ENCODE measurements around the gene GMPPB.
A peak's percentile ranks its signal among the peaks of the same experiment; 100 is the strongest.

The GMPPB gene

GRCh38 chr3:49706456-49707112, 17.2 kb downstream of the GMPPB start:
- no peak for DNase-seq (ENCODE audit: low spot score)
- Histone ChIP-seq H3K4me1 (ENCODE audit: insufficient read depth, poor library complexity, severe bottlenecking) (no peaks in the 10 kb centered on the region), H3K27ac (ENCODE audit: poor library complexity, severe bottlenecking) (no peak overlapping the region), H3K36me3 (ENCODE audit: low read depth) (peaks cover 12% of the 10 kb centered on the region), H3K27me3 (ENCODE audit: insufficient read depth, poor library complexity, severe bottlenecking) (no peaks in the 10 kb centered on the region), H3K4me3 (ENCODE audit: severe bottlenecking) (no peak overlapping the region), H3K9me3 (ENCODE audit: severe bottlenecking) (no peaks in the 10 kb centered on the region)
- TF ChIP-seq CTCF (IDR thresholded peaks at IDR 0.05; ENCODE audit: poor library complexity, severe bottlenecking): no peak
- ATAC-seq (ENCODE audit: low read depth): no peak

- Histone ChIP-seq H3K4me3 (ENCODE audit: severe bottlenecking) (no peak overlapping the region), H3K9me3 (ENCODE audit: severe bottlenecking) (no peaks in the 10 kb centered on the region), H3K27ac (ENCODE audit: poor library complexity, severe bottlenecking) (no peak overlapping the region), H3K27me3 (ENCODE audit: insufficient read depth, poor library complexity, severe bottlenecking) (no peaks in the 10 kb centered on the region), H3K36me3 (ENCODE audit: low read depth) (peaks cover 12% of the 10 kb centered on the region), H3K4me1 (ENCODE audit: insufficient read depth, poor library complexity, severe bottlenecking) (no peaks in the 10 kb centered on the region)
- no peak for TF ChIP-seq CTCF (IDR thresholded peaks at IDR 0.05; ENCODE audit: poor library complexity, severe bottlenecking)
- DNase-seq (ENCODE audit: low spot score) (no peak), ATAC-seq (ENCODE audit: low read depth) (no peak)
These were observed 18.3 kb downstream of the GMPPB start for GRCh38 chr3:49705390-49705960.

GRCh38 chr3:49704629-49705028, 19.1 kb downstream of the GMPPB start:
- no peak for TF ChIP-seq CTCF (IDR thresholded peaks at IDR 0.05; ENCODE audit: poor library complexity, severe bottlenecking)
- no peak overlapping the region for H3K27ac ChIP-seq (ENCODE audit: poor library complexity, severe bottlenecking)
- no peaks in the 10 kb centered on the region for H3K4me1 ChIP-seq (ENCODE audit: insufficient read depth, poor library complexity, severe bottlenecking)
- no peaks in the 10 kb centered on the region for H3K9me3 ChIP-seq (ENCODE audit: severe bottlenecking)
- peaks cover 12% of the 10 kb centered on the region for H3K36me3 ChIP-seq (ENCODE audit: low read depth)
- DNase-seq (ENCODE audit: low spot score): no peak
- no peak for ATAC-seq (ENCODE audit: low read depth)
- no peak overlapping the region for H3K4me3 ChIP-seq (ENCODE audit: severe bottlenecking)
- no peaks in the 10 kb centered on the region for H3K27me3 ChIP-seq (ENCODE audit: insufficient read depth, poor library complexity, severe bottlenecking)

GRCh38 chr3:49703956-49704355, 19.8 kb downstream of the GMPPB start:
- no peak overlapping the region for H3K27ac ChIP-seq (ENCODE audit: poor library complexity, severe bottlenecking)
- DNase-seq (ENCODE audit: low spot score) (no peak), ATAC-seq (ENCODE audit: low read depth) (no peak)
- H3K4me1 ChIP-seq (ENCODE audit: insufficient read depth, poor library complexity, severe bottlenecking): no peaks in the 10 kb centered on the region
- no peaks in the 10 kb centered on the region for H3K9me3 ChIP-seq (ENCODE audit: severe bottlenecking)
- TF ChIP-seq CTCF (IDR thresholded peaks at IDR 0.05; ENCODE audit: poor library complexity, severe bottlenecking): no peak
- peaks cover 12% of the 10 kb centered on the region for H3K36me3 ChIP-seq (ENCODE audit: low read depth)
- no peak overlapping the region for H3K4me3 ChIP-seq (ENCODE audit: severe bottlenecking)
- no peaks in the 10 kb centered on the region for H3K27me3 ChIP-seq (ENCODE audit: insufficient read depth, poor library complexity, severe bottlenecking)

- H3K4me3 ChIP-seq (ENCODE audit: severe bottlenecking): no peak overlapping the region
- H3K27ac ChIP-seq (ENCODE audit: poor library complexity, severe bottlenecking): no peak overlapping the region
- no peaks in the 10 kb centered on the region for H3K27me3 ChIP-seq (ENCODE audit: insufficient read depth, poor library complexity, severe bottlenecking)
- no peaks in the 10 kb centered on the region for H3K4me1 ChIP-seq (ENCODE audit: insufficient read depth, poor library complexity, severe bottlenecking)
- peaks cover 12% of the 10 kb centered on the region for H3K36me3 ChIP-seq (ENCODE audit: low read depth)
- no peaks in the 10 kb centered on the region for H3K9me3 ChIP-seq (ENCODE audit: severe bottlenecking)
- no peak for DNase-seq (ENCODE audit: low spot score)
- peak; percentile 81 for TF ChIP-seq CTCF (IDR thresholded peaks at IDR 0.05; ENCODE audit: poor library complexity, severe bottlenecking)
- peak; percentile 83 for ATAC-seq (ENCODE audit: low read depth)
These were observed 20.3 kb downstream of the GMPPB start for GRCh38 chr3:49703443-49703927.

Measured in RWPE2 (cell line).